ENCODE data around the gene TFEC. TPM values are rescaled to one million over a fixed set of nuclear protein-coding genes. Genes with fewer than 3 reads are reported as not detected.
A peak's percentile ranks its signal among the peaks of the same experiment; 100 is the strongest.

TFEC gene
- total RNA-seq (7.9 TPM in 2 replicates), polyA plus RNA-seq (3.3 and 3.6 TPM in 2 replicates), polyA minus RNA-seq (6.7 and 7.7 TPM in 2 replicates), Bru-seq, nascent RNA (percentile 53 among the genes with signal in this experiment), BruChase-seq, experiment 1, labeled RNA remaining after a 6-hour chase (percentile 43 among the genes with signal in this experiment), BruChase-seq, experiment 2, labeled RNA remaining after a 2-hour chase (percentile 39 among the genes with signal in this experiment)
- 1.7 and 2.8 TPM in 2 replicates for polyA plus RNA-seq (2011; cell fraction: cytosol; rRNA removed)
- polyA plus RNA-seq (2011; cell fraction: nucleus; rRNA removed), result 16.5 and 22.8 TPM in 2 replicates
- polyA plus RNA-seq (2012), result 5.8 and 20.5 TPM in 2 replicates
- polyA minus RNA-seq (2011; cell fraction: cytosol; rRNA and poly(A)+ RNA removed), result not detected
- 14.3 and 24.1 TPM in 2 replicates for polyA minus RNA-seq (2011; cell fraction: nucleus; rRNA and poly(A)+ RNA removed)
- long read RNA-seq, full-length matches to known transcripts, result 2 of 8 reads
- long read RNA-seq, partial matches to known transcripts, result 4 of 8 reads
- long read RNA-seq, other reads (novel, unspliced or antisense), result 2 of 8 reads

- Histone ChIP-seq H3K36me3 (ENCODE audit: control insufficient read depth in 2 of 2, extremely low read depth in 1 of 2, insufficient read depth in 2 of 2, low read length in 2 of 2) (no peaks in the 10 kb centered on the region), H3K4me1 (ENCODE audit: control insufficient read depth, extremely low read depth, insufficient read depth, low read length) (peaks cover 16% of the 10 kb centered on the region), H3K9me3 (replicated peaks; ENCODE audit: control insufficient read depth, insufficient read depth, low read length) (no peaks in the 10 kb centered on the region), H2AFZ (ENCODE audit: low read depth, low read length) (peak within 1 kb of the TSS; percentile 76), H3K79me2 (ENCODE audit: control insufficient read depth, insufficient read depth, low read length) (peaks cover 19% of the 10 kb centered on the region), H3K27me3 (ENCODE audit: control insufficient read depth in 2 of 2, insufficient read depth in 2 of 2, low read length in 2 of 2) (no peaks in the 10 kb centered on the region), H3K27ac (ENCODE audit: insufficient read depth, low read depth, low read length) (peak within 1 kb of the TSS; percentile 58), H3K9ac (replicated peaks; ENCODE audit: extremely low read depth, insufficient read depth, low read length) (peak within 1 kb of the TSS; percentile 51), H3K9me1 (replicated peaks; ENCODE audit: control insufficient read depth, extremely low read depth, insufficient read depth, low read length) (no peaks in the 10 kb centered on the region), H4K20me1 (replicated peaks; ENCODE audit: control insufficient read depth, extremely low read depth, insufficient read depth, low read length) (no peaks in the 10 kb centered on the region), H3K4me2 (ENCODE audit: insufficient read depth, low read length) (peak within 1 kb of the TSS; percentile 86), H3K4me3 (replicated peaks in 1 of 3; ENCODE audit: insufficient read depth in 1 of 3, low read depth in 1 of 3, low read length in 3 of 3) (peak within 1 kb of the TSS in 2 of 3 experiments; percentile 34 to 63)
- CTCF ChIA-PET, result interaction anchor here (0.9 to 1.2 kb wide), 3 partner anchors 9 to 93 kb away, joined by 3 read pairs; no protein-coding TSS in a partner anchor
- FAIRE-seq (peak; percentile 78), DNase-seq (ENCODE audit: low read depth, low spot score) (peak; percentile 62)
- TF ChIP-seq MYC (IDR thresholded peaks at IDR 0.05; ENCODE audit: low read depth, low read length) (no peak), MAX (IDR thresholded peaks at IDR 0.05; ENCODE audit: insufficient read depth, insufficient read length) (no peak), POLR2AphosphoS5 (IDR thresholded peaks at IDR 0.05; ENCODE audit: insufficient read depth, low read depth, low read length) (peak; percentile 68), EZH2 (IDR thresholded peaks at IDR 0.05; ENCODE audit: borderline replicate concordance, low read depth, low read length, severe bottlenecking) (no peak), JUN (IDR thresholded peaks at IDR 0.05; ENCODE audit: borderline replicate concordance, insufficient read depth, insufficient read length, low read depth) (peak; percentile 35), CTCF (IDR thresholded peaks at IDR 0.05; ENCODE audit: extremely low read depth in 1 of 2, insufficient read depth in 1 of 2, low read depth in 1 of 2, low read length in 2 of 2) (no peak), POLR2A (IDR thresholded peaks at IDR 0.05; ENCODE audit: low read depth, low read length) (no peak), FOS (IDR thresholded peaks at IDR 0.05; ENCODE audit: borderline replicate concordance, insufficient read depth, low read length) (peak; percentile 18), GATA2 (IDR thresholded peaks at IDR 0.05; ENCODE audit: insufficient read depth, insufficient read length, low read depth, low read length) (peak; percentile 75)
- POLR2A ChIA-PET, result no interaction called here
- BruUV-seq (replicated peaks), result TSS peak; percentile 63
- dilution Hi-C loops (cut with MboI; ENCODE audit: extremely low pct_ligation_motif_present, low sequenced_read_pairs) (no loop called here), intact Hi-C loops (cut with micrococcal nuclease) (loop anchor here (2.0 kb wide), 1 partner anchor 66 kb away; no protein-coding TSS in a partner anchor)
Measured at GRCh38 chr7:116030651-116031276, at the start of gene TFEC. TFEC (minus strand) TSS chr7:116030763; CDS start chr7:115984441, 46,322 bp downstream.
